Measurements from ENCODE around the gene P2RY2. TPM values are rescaled to one million over a fixed set of nuclear protein-coding genes. Genes with fewer than 3 reads are reported as not detected.

P2RY2 gene
- total and polyA plus RNA-seq, 2 donors (not counting 1 experiment from before 2014, with no cell fraction given): 0.12 to 0.37 TPM

- Mint-ChIP-seq H3K27me3 (no peaks in the 10 kb centered on the region), H3K27ac (no peak overlapping the region), H3K4me3 (no peak overlapping the region), H3K9me3 (ENCODE audit: insufficient read depth) (no peaks in the 10 kb centered on the region), H3K4me1 (peaks cover 26% of the 10 kb centered on the region)
- ChIA-PET POLR2A (no interaction called here), CTCF (interaction anchor here (0.7 to 1.6 kb wide), 5 partner anchors 9 to 42 kb away, joined by 3 to 5 read pairs (median 3); no protein-coding TSS in a partner anchor)
- no peaks in the 10 kb centered on the region for H3K79me2 ChIP-seq (ENCODE audit: control insufficient read depth, insufficient read depth, low read length)
- H3K27ac ChIP-seq (ENCODE audit: low read length in 2 of 2): no peak overlapping the region
- no peak for DNase-seq
- H3K9ac ChIP-seq (ENCODE audit: low read length): no peak overlapping the region
- no peak overlapping the region for H3K4me2 ChIP-seq (replicated peaks; ENCODE audit: low read depth, low read length, poor library complexity, severe bottlenecking)
- WGBS (ENCODE audit: insufficient coverage): 93% methylated on average over 8 of the region's 8 CpGs
- no peak overlapping the region for H2AFZ ChIP-seq (ENCODE audit: insufficient read depth, low read depth, low read length, poor library complexity, severe bottlenecking)
- H3K4me1 ChIP-seq (ENCODE audit: control insufficient read depth in 2 of 2, insufficient read depth in 2 of 2, low read length in 2 of 2): peaks cover 6 to 21% of the 10 kb centered on the region in 2 donors
- TF ChIP-seq CTCF (IDR thresholded peaks at IDR 0.05): no peak
- TF ChIP-seq EZH2 (IDR thresholded peaks at IDR 0.05; ENCODE audit: borderline replicate concordance, insufficient read depth, low read depth, low read length, poor library complexity, severe bottlenecking): no peak
- H3K4me3 ChIP-seq (ENCODE audit: control extremely low read depth in 1 of 5, extremely low read depth in 1 of 5, insufficient read depth in 1 of 5, low read depth in 2 of 5, low read length in 4 of 5): no peak overlapping the region
- H3K36me3 ChIP-seq (replicated peaks in 1 of 2; ENCODE audit: control extremely low read depth in 1 of 2, control insufficient read depth in 1 of 2, extremely low read depth in 1 of 2, insufficient read depth in 2 of 2, low read length in 1 of 2): no peaks in the 10 kb centered on the region
- H4K20me1 ChIP-seq (ENCODE audit: control insufficient read depth, insufficient read depth, low read length, poor library complexity, severe bottlenecking): no peaks in the 10 kb centered on the region
- no peak for ATAC-seq (ENCODE audit: low read depth)
- no peaks in the 10 kb centered on the region for H3K27me3 ChIP-seq (replicated peaks in 1 of 4; ENCODE audit: control extremely low read depth in 1 of 4, control insufficient read depth in 3 of 4, insufficient read depth in 4 of 4, low read length in 3 of 4)
- intact Hi-C loops (cut with micrococcal nuclease): no loop called here
- no peaks in the 10 kb centered on the region for H3K9me3 ChIP-seq (ENCODE audit: control extremely low read depth in 1 of 3, control insufficient read depth in 2 of 3, insufficient read depth in 1 of 3, low read length in 2 of 3)
Observed at GRCh38 chr11:73194593-73194992, 23.5 kb upstream of the P2RY2 start.

- Histone ChIP-seq H3K4me1 (ENCODE audit: control insufficient read depth in 2 of 2, insufficient read depth in 2 of 2, low read length in 2 of 2) (peaks cover 0 to 13% of the 10 kb centered on the region in 2 donors), H3K79me2 (ENCODE audit: control insufficient read depth, insufficient read depth, low read length) (no peaks in the 10 kb centered on the region), H3K36me3 (replicated peaks in 1 of 2; ENCODE audit: control extremely low read depth in 1 of 2, control insufficient read depth in 1 of 2, extremely low read depth in 1 of 2, insufficient read depth in 2 of 2, low read length in 1 of 2) (no peaks in the 10 kb centered on the region), H2AFZ (ENCODE audit: insufficient read depth, low read depth, low read length, poor library complexity, severe bottlenecking) (no peak overlapping the region), H3K27ac (ENCODE audit: low read length in 2 of 2) (no peak overlapping the region), H3K4me3 (ENCODE audit: control extremely low read depth in 1 of 5, extremely low read depth in 1 of 5, insufficient read depth in 1 of 5, low read depth in 2 of 5, low read length in 4 of 5) (no peak overlapping the region), H3K4me2 (replicated peaks; ENCODE audit: low read depth, low read length, poor library complexity, severe bottlenecking) (no peak overlapping the region), H4K20me1 (ENCODE audit: control insufficient read depth, insufficient read depth, low read length, poor library complexity, severe bottlenecking) (no peaks in the 10 kb centered on the region), H3K9ac (ENCODE audit: low read length) (no peak overlapping the region), H3K27me3 (replicated peaks in 1 of 4; ENCODE audit: control extremely low read depth in 1 of 4, control insufficient read depth in 3 of 4, insufficient read depth in 4 of 4, low read length in 3 of 4) (no peaks in the 10 kb centered on the region), H3K9me3 (ENCODE audit: control extremely low read depth in 1 of 3, control insufficient read depth in 2 of 3, insufficient read depth in 1 of 3, low read length in 2 of 3) (no peaks in the 10 kb centered on the region)
- Mint-ChIP-seq H3K4me3 (no peak overlapping the region), H3K27me3 (no peaks in the 10 kb centered on the region), H3K27ac (no peak overlapping the region), H3K4me1 (peaks cover 18% of the 10 kb centered on the region), H3K9me3 (ENCODE audit: insufficient read depth) (no peaks in the 10 kb centered on the region)
- no peak for TF ChIP-seq EZH2 (IDR thresholded peaks at IDR 0.05; ENCODE audit: borderline replicate concordance, insufficient read depth, low read depth, low read length, poor library complexity, severe bottlenecking)
- no peak for TF ChIP-seq CTCF (IDR thresholded peaks at IDR 0.05)
- WGBS (ENCODE audit: insufficient coverage): 100% methylated on average over 1 of the region's 3 CpGs
- DNase-seq (no peak), ATAC-seq (ENCODE audit: low read depth) (no peak)
- ChIA-PET CTCF (no interaction called here), POLR2A (no interaction called here)
- intact Hi-C loops (cut with micrococcal nuclease): no loop called here
Observed at GRCh38 chr11:73195191-73196007, 22.7 kb upstream of the P2RY2 start.

Measured in B cell (primary cell).